T-helper 1 cell (primary cell): ENCODE data around the gene TMEM258.
A peak's percentile ranks its signal among the peaks of the same experiment; 100 is the strongest.

Experiments used
- DNase-seq, 5 donors: peaks; one replicate each; pipeline ENCODE4 v3.0.0-alpha.2; 2012 to 2020
- total RNA-seq, 4 donors: gene quantifications; one replicate each; lab custom pipeline; 2026; lab: John Stamatoyannopoulos, UW

TMEM258 gene
- total RNA-seq: 30.3 to 45.5 (median 34.4) reads per million in 4 donors

GRCh38 chr11:61792310-61793082, at the start of gene TMEM258, which contains the start of gene FEN1:
TSS of gene TMEM258 (minus strand) at chr11:61792599. CDS start at chr11:61792558, 41 bp downstream.
TSS of gene FEN1 (plus strand) at chr11:61792911. CDS start at chr11:61795362, 2,451 bp downstream.
- peak; percentile 73 to 92 (median 82) for DNase-seq

GRCh38 chr11:61841636-61842527, 49.5 kb upstream of the TMEM258 start:
- no peak for DNase-seq

DNA sequence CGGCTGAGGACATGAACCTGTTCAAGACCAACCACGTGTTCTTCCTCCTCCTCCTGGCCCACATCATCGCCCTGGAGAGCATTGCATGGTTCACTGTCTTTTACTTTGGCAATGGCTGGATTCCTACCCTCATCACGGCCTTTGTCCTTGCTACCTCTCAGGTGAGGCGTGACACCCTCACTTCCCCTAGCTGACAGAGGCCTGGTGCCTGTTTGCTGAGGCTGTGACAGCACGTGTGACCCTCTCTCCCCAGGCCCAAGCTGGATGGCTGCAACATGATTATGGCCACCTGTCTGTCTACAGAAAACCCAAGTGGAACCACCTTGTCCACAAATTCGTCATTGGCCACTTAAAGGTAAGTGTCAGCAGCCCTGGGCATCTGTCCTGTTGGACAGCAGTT, 48.0 kb upstream of the TMEM258 start:
- DNase-seq: no peak

GRCh38 chr11:61839742-61840141, 47.3 kb upstream of the TMEM258 start:
- DNase-seq: no peak

DNA sequence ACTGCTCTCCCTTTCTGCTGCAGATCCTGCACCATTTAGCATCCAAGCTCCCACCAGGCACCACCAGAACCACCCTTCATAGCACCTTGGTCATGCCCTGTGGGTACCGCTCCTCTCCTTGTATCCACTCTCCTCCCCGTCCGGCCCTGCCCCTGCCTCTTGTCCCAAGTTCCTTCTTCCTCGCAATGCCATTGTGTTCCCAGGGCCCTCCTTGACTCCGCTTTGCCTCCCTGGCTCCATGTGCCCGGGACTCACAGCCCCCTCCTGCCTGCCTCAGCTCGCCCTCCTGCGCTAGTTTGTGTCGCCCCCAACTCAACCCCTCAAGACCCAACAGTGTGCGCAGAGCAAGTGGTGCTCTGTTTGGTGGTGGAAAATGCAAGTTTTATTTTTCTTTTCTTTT, 46.5 kb upstream of the TMEM258 start:
- DNase-seq: no peak

GRCh38 chr11:61838501-61838900, 46.1 kb upstream of the TMEM258 start:
- DNase-seq: no peak

GRCh38 chr11:61837411-61838005, 45.1 kb upstream of the TMEM258 start:
- DNase-seq: no peak

- DNase-seq: no peak
These were observed 43.8 kb upstream of the TMEM258 start for GRCh38 chr11:61836193-61836592.

GRCh38 chr11:61834278-61835048, 42.1 kb upstream of the TMEM258 start:
- peak in 1 of 5 donors; percentile 91 for DNase-seq

DNA sequence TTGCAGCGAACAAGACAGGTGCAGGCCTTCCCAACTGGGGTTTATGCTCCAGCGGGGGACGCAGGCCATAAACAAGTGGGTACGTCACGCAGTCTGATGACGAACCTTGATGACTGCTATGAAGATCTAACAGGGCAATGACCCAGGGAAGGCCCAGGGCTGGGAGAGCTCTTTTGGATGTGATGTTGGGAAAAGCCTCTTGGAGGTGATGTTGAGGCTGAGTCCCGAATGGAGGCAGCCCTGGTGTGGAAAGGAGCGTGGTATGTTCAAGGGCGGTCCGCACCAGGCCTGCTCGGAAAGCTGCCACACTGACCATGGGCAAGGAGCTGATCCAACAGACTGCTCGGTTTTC, 41.5 kb upstream of the TMEM258 start:
- no peak for DNase-seq

GRCh38 chr11:61833471-61833870, 41.1 kb upstream of the TMEM258 start:
- DNase-seq: peak in 1 of 5 donors; percentile 26

DNA sequence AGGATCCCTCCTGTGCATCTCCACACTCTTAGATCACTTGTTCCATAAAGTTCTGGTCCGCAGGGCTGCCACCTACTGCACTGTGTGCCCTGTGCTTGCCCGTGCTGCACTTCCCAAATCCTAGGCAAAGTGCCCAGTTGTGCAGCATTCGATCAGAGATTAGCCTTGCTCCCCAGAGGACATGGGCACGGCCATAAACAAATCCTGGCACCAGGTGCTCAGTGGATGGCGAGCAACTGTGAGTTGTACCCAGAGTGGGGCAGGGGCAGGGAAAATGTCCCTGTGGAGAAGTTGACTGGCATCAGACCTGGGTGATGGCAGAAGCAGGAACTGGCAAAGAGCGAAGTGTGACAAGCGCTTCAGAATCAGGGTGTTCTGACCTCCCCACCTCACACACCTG, 40.4 kb upstream of the TMEM258 start:
- no peak for DNase-seq

DNA sequence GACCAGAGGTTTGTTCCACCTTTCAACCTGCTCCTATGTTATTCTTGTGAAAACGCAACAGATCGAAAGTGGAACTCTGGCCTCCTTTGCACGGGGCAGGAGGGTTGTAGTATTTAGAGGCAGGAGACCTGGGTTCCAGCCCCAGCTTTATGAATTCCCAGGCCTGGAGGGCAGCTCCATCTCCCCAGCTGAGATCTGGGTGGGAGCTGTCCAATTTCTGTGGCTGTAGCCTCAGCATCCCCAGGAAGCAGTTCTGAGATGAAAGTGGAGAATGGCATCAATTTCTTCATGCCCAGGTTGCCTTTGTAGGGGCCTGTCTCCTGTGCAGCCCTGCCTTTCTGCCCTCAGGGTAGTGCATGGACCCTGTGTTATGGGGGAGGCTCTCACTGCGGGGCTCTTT, 39.8 kb upstream of the TMEM258 start:
- DNase-seq: no peak

- DNase-seq: no peak
These were observed 38.1 kb upstream of the TMEM258 start for GRCh38 chr11:61830237-61831105.

DNA sequence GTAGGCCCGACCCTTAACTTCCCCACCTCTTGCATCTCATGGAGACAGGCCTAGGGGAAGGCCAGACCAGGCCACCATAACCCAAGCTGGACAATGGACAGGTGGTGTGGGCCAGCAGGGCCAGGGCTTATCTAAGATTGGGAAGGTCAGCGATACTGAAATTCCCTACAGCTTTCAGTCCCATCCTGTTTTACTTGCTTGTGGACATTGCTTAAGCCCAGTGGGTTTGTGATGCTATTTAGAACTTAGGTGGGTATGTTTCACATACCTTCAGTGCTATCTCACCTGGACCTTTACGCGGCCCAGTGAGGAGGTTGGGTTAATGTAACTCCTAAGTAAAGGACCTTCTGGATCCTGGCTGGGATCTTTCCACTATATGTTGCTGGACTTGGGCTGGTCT, 37.4 kb upstream of the TMEM258 start:
- no peak for DNase-seq

- DNase-seq: peak in 1 of 5 donors; percentile 64
These were observed 36.4 kb upstream of the TMEM258 start for GRCh38 chr11:61828629-61829407.

- DNase-seq: no peak
These were observed 35.9 kb upstream of the TMEM258 start for GRCh38 chr11:61828379-61828628.

DNA sequence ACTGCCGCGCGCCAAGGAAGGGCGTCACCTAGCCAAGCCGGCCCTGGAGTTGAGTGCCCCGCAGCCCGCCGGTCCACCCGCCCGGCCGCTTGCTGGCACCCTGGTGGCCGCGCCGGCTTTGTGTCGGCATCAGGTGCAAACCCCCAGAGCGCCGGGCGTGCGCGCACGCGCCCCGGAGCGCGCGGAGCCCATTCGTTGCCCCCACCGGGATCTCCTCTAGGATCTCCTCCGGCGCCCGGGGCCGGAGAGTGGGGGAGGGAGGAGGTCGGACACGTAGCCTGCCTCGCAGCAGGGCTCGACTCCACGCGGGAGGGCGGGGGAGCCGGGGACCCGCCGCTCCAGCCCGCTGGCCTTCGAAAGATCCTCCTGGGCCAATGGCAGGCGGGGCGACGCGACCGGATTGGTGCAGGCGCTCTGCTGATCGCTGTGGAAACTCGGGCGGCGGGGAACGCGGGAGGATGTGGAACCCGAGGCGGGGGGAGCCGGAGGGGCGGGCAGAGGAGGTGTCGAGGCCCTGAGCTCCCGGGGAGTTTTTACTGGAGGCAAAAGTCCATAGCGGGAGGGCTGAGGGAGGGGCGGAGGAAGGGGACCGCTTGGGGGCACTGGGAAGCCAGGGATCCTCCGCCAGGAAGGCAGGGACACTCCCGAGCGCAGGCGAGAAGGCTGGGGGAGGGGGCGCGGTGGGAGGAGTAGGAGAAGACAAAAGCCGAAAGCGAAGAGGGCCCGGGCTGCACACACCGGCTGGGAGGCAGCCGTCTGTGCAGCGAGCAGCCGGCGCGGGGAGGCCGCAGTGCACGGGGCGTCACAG, 35.4 kb upstream of the TMEM258 start, which contains the start of gene FADS2:
TSS of gene FADS2 (plus strand) at position 730 of the 808 bp plus-strand sequence. CDS start 91 bp downstream, outside the sequence.
- DNase-seq: peak; percentile 39 to 90 (median 43)

DNA sequence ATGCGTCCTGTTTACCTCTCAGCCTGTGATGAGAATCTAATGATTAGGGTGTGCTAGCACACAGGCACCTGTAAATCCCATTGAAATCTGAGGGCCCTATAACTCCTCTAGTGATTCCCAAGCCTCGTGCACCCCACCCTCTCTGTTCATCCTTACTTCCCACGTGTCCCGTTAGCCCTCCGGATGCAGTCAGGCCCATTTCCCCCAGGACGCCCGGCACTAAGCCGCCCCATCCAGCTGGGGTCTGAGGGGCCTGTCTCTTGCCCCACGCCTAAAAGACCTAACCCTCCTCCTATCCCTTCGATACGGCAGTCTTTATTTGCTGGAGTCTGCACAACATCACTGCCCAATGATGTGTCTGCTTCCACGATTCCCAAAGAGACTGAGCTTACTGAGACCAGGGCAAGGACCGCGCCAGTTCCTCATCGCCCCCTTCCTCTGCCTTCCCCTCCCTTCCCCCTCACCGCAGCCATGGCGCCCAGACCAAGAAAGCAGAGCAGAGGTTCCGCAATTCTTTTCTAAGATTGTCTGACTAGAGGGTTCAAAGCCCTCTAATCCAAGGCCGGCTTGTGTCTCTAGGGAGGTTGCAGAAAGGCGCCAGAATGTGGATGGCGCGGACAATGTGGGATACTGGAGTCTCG, 34.7 kb upstream of the TMEM258 start:
- no peak for DNase-seq
